Fibroblast of skin of left quadriceps (primary cell): ENCODE data around the gene ABCB9.
"Not testable (repeated sequence)": the region's sequence is repeated elsewhere in the genome, so short reads cannot be mapped to it uniquely, and the experiment has no call there.

Experiments
- DNase-seq, 2 experiments: peaks; one replicate each; pipeline ENCODE4 v3.0.0-alpha.2; 2013; ENCODE audit warnings: low read depth in 2 of 2

ABCB9 gene

GRCh38 chr12:122895320-122895703, 71.0 kb downstream of the ABCB9 start:
- no peak for DNase-seq

- no peak for DNase-seq
These were observed 71.8 kb downstream of the ABCB9 start for GRCh38 chr12:122894193-122895121.

GRCh38 chr12:122893208-122894153, 72.8 kb downstream of the ABCB9 start:
- no peak for DNase-seq

- not testable (repeated sequence) for DNase-seq
These were observed 73.5 kb downstream of the ABCB9 start for GRCh38 chr12:122892724-122893123.

GRCh38 chr12:122891661-122892525, 74.4 kb downstream of the ABCB9 start:
- DNase-seq = no peak

- no peak for DNase-seq
These were observed 76.3 kb downstream of the ABCB9 start for GRCh38 chr12:122889761-122890520.

- DNase-seq = no peak
These were observed 78.0 kb downstream of the ABCB9 start for GRCh38 chr12:122888232-122888752.

GRCh38 chr12:122887819-122888212, 78.4 kb downstream of the ABCB9 start:
- no peak for DNase-seq

GRCh38 chr12:122886851-122887818, 79.1 kb downstream of the ABCB9 start:
- no peak for DNase-seq

GRCh38 chr12:122886161-122886560, 80.1 kb downstream of the ABCB9 start:
- no peak for DNase-seq

- no peak for DNase-seq
These were observed 81.4 kb downstream of the ABCB9 start for GRCh38 chr12:122884860-122885259.

GRCh38 chr12:122884091-122884826, 82.0 kb downstream of the ABCB9 start:
- DNase-seq = no peak

- no peak for DNase-seq
These were observed 83.2 kb downstream of the ABCB9 start for GRCh38 chr12:122882908-122883558.

- no peak for DNase-seq
These were observed 85.6 kb downstream of the ABCB9 start for GRCh38 chr12:122880668-122881067.

GRCh38 chr12:122880155-122880667, 86.1 kb downstream of the ABCB9 start:
- no peak for DNase-seq
